SU-DHL-6 (cell line): ENCODE results near the gene APOBEC3B.

Source experiments
- CTCF ChIP-seq: fragments of 200-600 bp; sonication (generic); IDR thresholded peaks from one replicate; pipeline ENCODE4 v1.5.1; 2017; ENCODE audit warnings: antibody characterized with exemption, mild to moderate bottlenecking, low read length, moderate library complexity; ENCODE audit not compliant: insufficient read depth, poor library complexity, severe bottlenecking
- EZH2phosphoT487 ChIP-seq: fragments of 200-600 bp; sonication (generic), shearing (Covaris generic); conservative IDR thresholded peaks from 2 replicates; pipeline ENCODE4 v1.6.1; 2018; ENCODE audit warnings: mild to moderate bottlenecking, antibody characterized with exemption, low read length, moderate library complexity, mixed read lengths

GRCh38 chr22:38974826-38975175 lies 7.3 kb upstream of the APOBEC3B start:
- TF ChIP-seq CTCF (no peak), EZH2phosphoT487 (no peak)
